Measurements from ENCODE around the gene SMYD4.
"Not testable (repeated sequence)": the region's sequence is repeated elsewhere in the genome, so short reads cannot be mapped to it uniquely, and the experiment has no call there.

The SMYD4 gene

DNA sequence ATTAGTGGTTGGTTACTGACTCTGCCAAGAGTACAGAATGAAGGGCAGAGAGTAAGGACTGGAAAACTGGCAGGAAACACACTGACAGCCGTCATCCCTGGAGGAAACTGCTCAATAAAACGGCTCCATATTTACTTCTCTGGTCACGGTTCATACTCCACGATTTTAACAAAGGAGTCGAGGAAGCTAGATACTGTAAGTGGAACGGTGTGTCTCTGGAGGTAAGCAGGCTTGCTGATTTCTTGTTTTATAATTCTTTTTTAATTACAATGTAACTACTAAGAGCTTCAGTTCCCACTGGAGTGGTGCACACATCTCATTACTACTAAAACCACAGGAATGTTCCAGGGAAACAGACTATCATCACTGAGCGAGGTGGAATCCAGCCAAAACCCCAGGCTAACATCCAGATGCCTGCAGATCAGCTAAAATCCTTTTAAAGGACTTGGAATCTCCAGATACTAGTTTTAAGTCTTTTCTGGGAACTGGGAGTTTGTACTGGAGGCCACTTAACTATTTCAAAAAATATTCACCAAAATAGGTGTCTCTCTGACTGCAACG lies 50.1 kb downstream of the SMYD4 start:
- Histone ChIP-seq H3K27me3 (ENCODE audit: low read depth, low read length) (no peaks in the 10 kb centered on the region), H3K36me3 (ENCODE audit: control insufficient read depth in 1 of 2, insufficient read depth in 2 of 2, low read length in 2 of 2) (peaks cover 4 to 28% of the 10 kb centered on the region in 2 donors), H3K4me3 (ENCODE audit: low read depth in 1 of 2, low read length in 2 of 2) (no peak overlapping the region), H3K9me3 (ENCODE audit: control insufficient read depth in 1 of 2, low read length in 2 of 2) (no peaks in the 10 kb centered on the region), H3K4me1 (ENCODE audit: control insufficient read depth in 1 of 2, insufficient read depth in 2 of 2, low read length in 2 of 2) (peaks cover 9 to 15% of the 10 kb centered on the region in 2 donors), H3K27ac (ENCODE audit: low read length) (peak overlapping the region; percentile 86)

DNA sequence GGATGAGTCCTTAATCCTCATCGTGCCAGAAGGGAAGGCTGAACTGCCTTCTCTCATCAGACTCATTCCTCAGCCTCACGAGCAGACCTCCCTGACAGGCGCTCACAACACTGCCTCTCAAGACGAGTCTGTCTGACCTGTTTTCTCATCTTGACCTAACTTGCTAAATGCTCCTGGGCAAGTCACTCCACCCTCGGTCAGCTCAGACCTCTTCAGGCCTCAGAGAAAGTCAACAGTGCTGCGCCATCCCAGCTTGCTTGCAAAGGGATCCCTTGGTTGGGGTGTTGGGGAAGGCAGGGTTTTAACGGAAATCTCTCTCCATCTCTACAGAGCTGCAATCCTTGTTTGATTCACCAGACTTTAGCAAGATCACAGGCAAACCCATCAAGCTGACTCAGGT lies 52.8 kb downstream of the SMYD4 start:
- Histone ChIP-seq H3K27me3 (ENCODE audit: low read depth, low read length) (no peaks in the 10 kb centered on the region), H3K27ac (ENCODE audit: low read length) (no peak overlapping the region), H3K9me3 (ENCODE audit: control insufficient read depth in 1 of 2, low read length in 2 of 2) (no peaks in the 10 kb centered on the region), H3K4me1 (ENCODE audit: control insufficient read depth in 1 of 2, insufficient read depth in 2 of 2, low read length in 2 of 2) (peaks cover 0 to 4% of the 10 kb centered on the region in 2 donors), H3K36me3 (ENCODE audit: control insufficient read depth in 1 of 2, insufficient read depth in 2 of 2, low read length in 2 of 2) (peaks cover 0 to 28% of the 10 kb centered on the region in 2 donors), H3K4me3 (ENCODE audit: low read depth in 1 of 2, low read length in 2 of 2) (no peak overlapping the region)

DNA sequence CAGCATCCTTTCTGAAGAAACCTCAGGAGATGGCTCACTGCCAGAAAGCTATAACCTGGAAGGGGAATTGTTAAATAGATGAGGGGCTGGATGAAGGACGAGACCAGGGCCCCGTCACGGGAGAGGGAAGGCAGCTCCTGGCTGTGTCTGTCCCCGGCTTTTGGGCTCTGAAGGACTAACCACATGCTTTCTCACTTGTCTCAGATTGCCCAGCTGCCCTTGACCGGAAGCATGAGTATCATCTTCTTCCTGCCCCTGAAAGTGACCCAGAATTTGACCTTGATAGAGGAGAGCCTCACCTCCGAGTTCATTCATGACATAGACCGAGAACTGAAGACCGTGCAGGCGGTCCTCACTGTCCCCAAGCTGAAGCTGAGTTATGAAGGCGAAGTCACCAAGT lies 53.4 kb downstream of the SMYD4 start:
- Histone ChIP-seq H3K36me3 (ENCODE audit: control insufficient read depth in 1 of 2, insufficient read depth in 2 of 2, low read length in 2 of 2) (peaks cover 0 to 28% of the 10 kb centered on the region in 2 donors), H3K9me3 (ENCODE audit: control insufficient read depth in 1 of 2, low read length in 2 of 2) (no peaks in the 10 kb centered on the region), H3K4me3 (ENCODE audit: low read depth in 1 of 2, low read length in 2 of 2) (no peak overlapping the region), H3K27ac (ENCODE audit: low read length) (no peak overlapping the region), H3K27me3 (ENCODE audit: low read depth, low read length) (no peaks in the 10 kb centered on the region), H3K4me1 (ENCODE audit: control insufficient read depth in 1 of 2, insufficient read depth in 2 of 2, low read length in 2 of 2) (peaks cover 0 to 4% of the 10 kb centered on the region in 2 donors)

DNA sequence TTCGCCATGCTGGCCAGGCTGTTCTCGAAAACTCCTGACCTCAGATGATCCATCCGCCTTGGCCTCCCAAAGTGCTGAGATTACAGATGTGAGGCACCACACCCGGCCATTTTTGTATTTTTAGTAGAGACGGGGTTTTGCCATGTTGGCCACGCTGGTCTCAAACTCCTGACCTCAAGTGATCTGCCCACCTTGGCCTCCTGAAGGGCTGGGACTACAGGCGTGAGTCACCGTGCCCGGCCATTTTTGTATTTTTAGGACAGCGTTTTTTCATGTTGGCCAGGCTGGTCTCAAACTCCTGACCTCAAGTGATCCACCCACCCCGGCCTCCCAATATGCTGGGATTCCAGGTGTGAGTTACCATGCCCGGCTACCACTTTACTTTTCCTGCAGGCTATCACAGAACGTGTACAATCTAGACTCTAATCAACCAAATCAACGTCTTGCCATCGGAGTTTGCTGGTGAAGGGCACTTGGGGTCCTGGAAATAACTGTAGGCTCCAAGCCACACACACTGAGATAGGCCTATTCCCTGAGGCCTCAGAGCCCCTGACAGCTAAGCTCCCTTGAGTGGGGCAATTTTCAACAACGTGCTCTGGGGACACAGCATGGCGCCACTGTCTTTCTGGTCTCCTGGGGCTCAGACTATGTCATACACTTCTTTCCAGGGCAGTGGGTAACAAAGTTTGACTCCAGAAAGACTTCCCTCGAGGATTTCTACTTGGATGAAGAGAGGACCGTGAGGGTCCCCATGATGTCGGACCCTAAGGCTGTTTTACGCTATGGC lies 55.1 kb downstream of the SMYD4 start:
- Histone ChIP-seq H3K27me3 (ENCODE audit: low read depth, low read length) (no peaks in the 10 kb centered on the region), H3K27ac (ENCODE audit: low read length) (no peak overlapping the region), H3K4me1 (ENCODE audit: control insufficient read depth in 1 of 2, insufficient read depth in 2 of 2, low read length in 2 of 2) (no peaks in the 10 kb centered on the region), H3K9me3 (ENCODE audit: control insufficient read depth in 1 of 2, low read length in 2 of 2) (no peaks in the 10 kb centered on the region), H3K4me3 (ENCODE audit: low read depth in 1 of 2, low read length in 2 of 2) (no peak overlapping the region), H3K36me3 (ENCODE audit: control insufficient read depth in 1 of 2, insufficient read depth in 2 of 2, low read length in 2 of 2) (peaks cover 0 to 25% of the 10 kb centered on the region in 2 donors)

DNA sequence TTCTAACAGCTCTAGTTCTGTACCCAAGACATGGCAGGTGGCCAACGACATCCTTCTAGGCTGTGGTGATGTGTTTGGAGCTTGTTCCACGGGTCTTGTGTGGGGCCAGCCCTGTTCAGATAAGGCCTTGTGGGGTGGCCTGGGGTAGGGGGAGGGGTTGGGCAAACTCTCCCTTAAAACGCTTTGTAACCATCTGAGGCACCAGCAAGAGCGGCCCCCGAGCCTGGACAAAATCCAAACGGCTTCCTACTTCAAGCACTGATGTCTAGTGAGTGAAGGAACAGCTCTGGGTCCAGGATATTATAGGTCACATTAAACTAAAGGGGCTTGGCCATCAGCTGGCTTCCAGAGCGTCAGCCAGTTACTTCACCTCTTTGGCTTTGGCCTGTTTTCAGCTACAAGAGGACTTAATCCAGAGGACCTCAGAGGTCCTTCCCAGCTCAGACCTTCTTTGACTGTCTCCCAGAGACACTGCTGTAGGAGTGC lies 56.0 kb downstream of the SMYD4 start:
- H3K27me3 ChIP-seq (ENCODE audit: low read depth, low read length) = no peaks in the 10 kb centered on the region
- no peaks in the 10 kb centered on the region for H3K4me1 ChIP-seq (ENCODE audit: control insufficient read depth in 1 of 2, insufficient read depth in 2 of 2, low read length in 2 of 2)
- H3K27ac ChIP-seq (ENCODE audit: low read length) = no peak overlapping the region
- H3K4me3 ChIP-seq (ENCODE audit: low read depth in 1 of 2, low read length in 2 of 2) = no peak overlapping the region
- H3K36me3 ChIP-seq (ENCODE audit: control insufficient read depth in 1 of 2, insufficient read depth in 2 of 2, low read length in 2 of 2) = peaks cover 0 to 25% of the 10 kb centered on the region in 2 donors
- no peaks in the 10 kb centered on the region for H3K9me3 ChIP-seq (ENCODE audit: control insufficient read depth in 1 of 2, low read length in 2 of 2)

DNA sequence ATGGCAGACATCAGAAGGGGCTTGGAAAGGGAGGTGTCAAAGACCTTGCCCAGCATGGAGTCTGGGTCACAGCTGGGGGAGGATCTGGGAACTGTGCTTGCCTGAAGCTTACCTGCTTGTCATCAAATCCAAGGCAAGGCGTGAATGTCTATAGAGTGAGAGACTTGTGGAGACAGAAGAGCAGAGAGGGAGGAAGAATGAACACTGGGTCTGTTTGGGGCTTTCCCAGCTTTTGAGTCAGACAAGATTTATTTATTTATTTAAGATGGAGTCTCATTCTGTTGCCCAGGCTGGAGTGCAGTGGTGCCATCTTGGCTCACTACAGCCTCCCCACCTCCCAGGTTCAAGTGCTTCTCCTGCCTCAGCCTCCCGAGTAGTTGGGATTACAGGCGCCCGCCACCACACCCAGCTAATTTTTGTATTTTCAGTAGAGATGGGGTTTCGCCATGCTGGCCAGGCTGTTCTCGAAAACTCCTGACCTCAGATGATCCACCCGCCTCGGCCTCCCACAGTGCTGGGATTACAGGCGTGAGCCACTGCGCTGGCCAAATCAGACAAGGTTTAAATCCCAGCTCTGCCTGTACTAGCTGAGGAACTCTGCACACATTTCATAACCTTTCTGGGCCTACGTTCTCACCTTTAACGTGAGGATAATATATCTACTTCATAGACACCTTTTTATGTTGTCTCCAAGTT lies 56.6 kb downstream of the SMYD4 start:
- not testable (repeated sequence) for H3K27me3 ChIP-seq (ENCODE audit: low read depth, low read length); H3K9me3 ChIP-seq (ENCODE audit: control insufficient read depth in 1 of 2, low read length in 2 of 2); H3K4me1 ChIP-seq (ENCODE audit: control insufficient read depth in 1 of 2, insufficient read depth in 2 of 2, low read length in 2 of 2); H3K4me3 ChIP-seq (ENCODE audit: low read depth in 1 of 2, low read length in 2 of 2); H3K27ac ChIP-seq (ENCODE audit: low read length)
- peaks cover 0 to 20% of the 10 kb centered on the region in 2 donors for H3K36me3 ChIP-seq (ENCODE audit: control insufficient read depth in 1 of 2, insufficient read depth in 2 of 2, low read length in 2 of 2)

DNA sequence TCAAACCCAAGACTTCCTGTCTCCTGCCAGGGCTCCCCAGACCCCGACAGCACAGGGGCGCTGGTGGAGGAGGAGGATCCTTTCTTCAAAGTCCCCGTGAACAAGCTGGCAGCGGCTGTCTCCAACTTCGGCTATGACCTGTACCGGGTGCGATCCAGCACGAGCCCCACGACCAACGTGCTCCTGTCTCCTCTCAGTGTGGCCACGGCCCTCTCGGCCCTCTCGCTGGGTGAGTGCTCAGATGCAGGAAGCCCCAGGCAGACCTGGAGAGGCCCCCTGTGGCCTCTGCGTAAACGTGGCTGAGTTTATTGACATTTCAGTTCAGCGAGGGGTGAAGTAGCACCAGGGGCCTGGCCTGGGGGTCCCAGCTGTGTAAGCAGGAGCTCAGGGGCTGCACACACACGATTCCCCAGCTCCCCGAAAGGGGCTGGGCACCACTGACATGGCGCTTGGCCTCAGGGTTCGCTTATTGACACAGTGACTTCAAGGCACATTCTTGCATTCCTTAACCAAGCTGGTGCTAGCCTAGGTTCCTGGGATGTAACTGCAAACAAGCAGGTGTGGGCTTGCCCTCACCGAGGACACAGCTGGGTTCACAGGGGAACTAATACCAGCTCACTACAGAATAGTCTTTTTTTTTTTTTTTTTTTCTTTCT lies 59.8 kb downstream of the SMYD4 start:
- Histone ChIP-seq H3K27me3 (ENCODE audit: low read depth, low read length) (no peaks in the 10 kb centered on the region), H3K9me3 (ENCODE audit: control insufficient read depth in 1 of 2, low read length in 2 of 2) (no peaks in the 10 kb centered on the region), H3K27ac (ENCODE audit: low read length) (no peak overlapping the region), H3K36me3 (ENCODE audit: control insufficient read depth in 1 of 2, insufficient read depth in 2 of 2, low read length in 2 of 2) (no peaks in the 10 kb centered on the region), H3K4me3 (ENCODE audit: low read depth in 1 of 2, low read length in 2 of 2) (no peak overlapping the region), H3K4me1 (ENCODE audit: control insufficient read depth in 1 of 2, insufficient read depth in 2 of 2, low read length in 2 of 2) (no peaks in the 10 kb centered on the region)

DNA sequence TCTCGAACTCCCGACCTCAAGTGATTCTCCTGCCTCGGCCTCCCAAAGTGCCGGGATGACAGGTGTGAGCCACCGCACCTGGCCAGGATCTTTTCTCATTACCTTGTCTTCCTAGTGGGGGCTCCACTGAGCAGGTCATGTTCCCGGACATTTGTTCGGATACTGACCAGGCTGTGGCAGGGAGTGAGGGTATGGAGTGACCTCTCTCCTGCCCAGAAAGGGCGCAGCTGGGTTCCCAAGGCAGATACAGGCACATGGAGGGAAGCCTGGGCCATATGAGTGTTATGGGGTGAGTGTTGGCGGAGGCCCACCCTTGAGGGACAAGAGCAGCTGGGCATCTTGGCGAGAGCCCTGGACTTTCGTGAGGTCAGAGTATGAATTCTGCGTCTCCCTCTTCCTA lies 62.3 kb downstream of the SMYD4 start:
- H3K4me1 ChIP-seq (ENCODE audit: control insufficient read depth in 1 of 2, insufficient read depth in 2 of 2, low read length in 2 of 2) = peaks cover 3 to 8% of the 10 kb centered on the region in 2 donors
- no peak overlapping the region for H3K27ac ChIP-seq (ENCODE audit: low read length)
- H3K36me3 ChIP-seq (ENCODE audit: control insufficient read depth in 1 of 2, insufficient read depth in 2 of 2, low read length in 2 of 2) = no peaks in the 10 kb centered on the region

DNA sequence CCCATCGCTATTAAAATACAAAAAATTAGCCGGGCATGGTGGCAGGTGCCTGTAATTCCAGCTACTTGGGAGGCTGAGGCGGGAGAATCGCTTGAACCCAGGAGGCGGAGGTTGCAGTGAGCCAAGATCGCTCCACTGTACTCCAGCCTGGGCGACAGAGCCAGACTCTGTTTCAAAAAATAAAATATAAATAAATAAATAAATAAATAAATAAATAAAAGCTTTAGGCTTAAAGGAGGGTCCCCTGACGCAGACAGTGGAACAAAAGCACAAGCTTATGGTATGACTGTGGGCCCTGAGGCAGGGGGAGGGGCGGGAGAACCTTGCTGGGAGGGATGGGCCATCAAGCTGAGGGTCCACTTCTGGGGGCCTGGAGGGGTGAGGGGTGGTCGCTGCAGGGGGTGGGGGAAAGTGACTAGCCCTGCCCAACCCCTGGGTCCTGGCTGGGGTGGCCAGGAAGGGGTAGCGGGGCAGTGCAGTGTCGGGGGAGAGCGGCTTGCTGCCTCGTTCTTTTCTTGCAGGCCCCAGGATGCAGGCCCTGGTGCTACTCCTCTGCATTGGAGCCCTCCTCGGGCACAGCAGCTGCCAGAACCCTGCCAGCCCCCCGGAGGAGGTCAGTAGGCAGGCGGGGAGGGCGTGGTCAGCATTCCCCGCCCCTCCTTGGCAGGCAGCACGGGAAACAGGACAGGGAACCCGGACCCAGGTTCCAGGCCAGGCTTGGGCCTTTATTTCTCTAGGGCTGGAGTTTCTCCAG lies 63.1 kb downstream of the SMYD4 start:
- Histone ChIP-seq H3K27ac (ENCODE audit: low read length) (no peak overlapping the region), H3K4me1 (ENCODE audit: control insufficient read depth in 1 of 2, insufficient read depth in 2 of 2, low read length in 2 of 2) (peaks cover 3 to 8% of the 10 kb centered on the region in 2 donors), H3K36me3 (ENCODE audit: control insufficient read depth in 1 of 2, insufficient read depth in 2 of 2, low read length in 2 of 2) (no peaks in the 10 kb centered on the region), H3K4me3 (ENCODE audit: low read depth in 1 of 2, low read length in 2 of 2) (no peak overlapping the region), H3K9me3 (ENCODE audit: control insufficient read depth in 1 of 2, low read length in 2 of 2) (no peaks in the 10 kb centered on the region), H3K27me3 (ENCODE audit: low read depth, low read length) (no peaks in the 10 kb centered on the region)

More for the DNA sequence above, 62.3 kb downstream of the SMYD4 start:
- H3K27me3 ChIP-seq (ENCODE audit: low read depth, low read length) = no peaks in the 10 kb centered on the region
- H3K9me3 ChIP-seq (ENCODE audit: control insufficient read depth in 1 of 2, low read length in 2 of 2) = no peaks in the 10 kb centered on the region
- no peak overlapping the region for H3K4me3 ChIP-seq (ENCODE audit: low read depth in 1 of 2, low read length in 2 of 2)

DNA sequence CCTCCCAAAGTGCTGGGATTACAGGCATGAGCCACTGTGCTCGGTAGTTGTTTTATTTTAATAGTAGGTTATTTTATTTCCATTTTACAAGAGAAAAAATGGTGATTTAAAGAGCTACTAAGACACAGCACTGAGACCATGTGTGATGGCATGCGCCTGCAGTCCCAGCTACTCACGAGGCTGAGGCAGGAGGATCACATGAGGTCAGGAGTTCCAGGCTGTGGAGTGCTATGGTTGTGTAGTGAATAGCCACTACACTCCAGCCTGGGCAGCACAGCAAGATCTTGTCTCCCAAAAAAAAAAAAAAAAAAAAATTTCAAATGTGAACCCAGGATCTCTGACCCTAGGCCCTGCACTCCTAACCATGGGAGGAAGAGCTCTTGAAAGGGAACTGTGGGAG lies 64.1 kb downstream of the SMYD4 start:
- H3K27me3 ChIP-seq (ENCODE audit: low read depth, low read length) = no peaks in the 10 kb centered on the region
- no peak overlapping the region for H3K4me3 ChIP-seq (ENCODE audit: low read depth in 1 of 2, low read length in 2 of 2)
- no peaks in the 10 kb centered on the region for H3K9me3 ChIP-seq (ENCODE audit: control insufficient read depth in 1 of 2, low read length in 2 of 2)
- no peak overlapping the region for H3K27ac ChIP-seq (ENCODE audit: low read length)
- no peaks in the 10 kb centered on the region for H3K36me3 ChIP-seq (ENCODE audit: control insufficient read depth in 1 of 2, insufficient read depth in 2 of 2, low read length in 2 of 2)
- peaks cover 3 to 8% of the 10 kb centered on the region in 2 donors for H3K4me1 ChIP-seq (ENCODE audit: control insufficient read depth in 1 of 2, insufficient read depth in 2 of 2, low read length in 2 of 2)
